ENCODE results near the gene SMAD3.

DNA sequence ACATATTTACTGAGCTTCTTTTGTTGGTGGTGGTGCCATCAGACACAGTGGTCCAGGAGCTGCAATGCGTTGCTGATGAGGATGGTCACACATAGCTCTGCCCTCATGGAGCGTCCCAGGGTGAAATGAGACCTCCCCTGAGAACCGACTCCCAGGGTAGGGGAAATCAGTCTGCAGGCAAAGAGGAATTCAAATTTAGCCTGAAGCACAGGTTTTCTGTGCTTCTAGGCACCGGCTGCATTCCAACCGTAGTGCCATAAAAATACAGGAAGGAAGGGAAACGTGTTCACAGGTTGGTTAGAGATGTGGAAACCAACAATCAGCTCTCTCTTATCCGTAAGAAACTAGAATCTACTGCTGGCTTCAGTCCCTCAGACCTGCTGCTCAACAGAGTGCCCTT lies 19.2 kb downstream of the SMAD3 start:
- TF ChIP-seq YY1 (IDR thresholded peaks at IDR 0.05; ENCODE audit: low read depth, low read length) (no peak), JUND (IDR thresholded peaks at IDR 0.05; ENCODE audit: low read length) (no peak), NRF1 (IDR thresholded peaks at IDR 0.05; ENCODE audit: low read depth, low read length) (no peak), EZH2 (IDR thresholded peaks at IDR 0.05; ENCODE audit: low read depth, low read length, severe bottlenecking) (no peak), RNF2 (IDR thresholded peaks at IDR 0.05; ENCODE audit: borderline replicate concordance, low read depth, low read length, missing control alignments, poor library complexity, severe bottlenecking) (no peak), FOSL1 (IDR thresholded peaks at IDR 0.05; ENCODE audit: insufficient read depth, low read depth, low read length) (no peak)
- TF ChIP-seq, protein P1, sequence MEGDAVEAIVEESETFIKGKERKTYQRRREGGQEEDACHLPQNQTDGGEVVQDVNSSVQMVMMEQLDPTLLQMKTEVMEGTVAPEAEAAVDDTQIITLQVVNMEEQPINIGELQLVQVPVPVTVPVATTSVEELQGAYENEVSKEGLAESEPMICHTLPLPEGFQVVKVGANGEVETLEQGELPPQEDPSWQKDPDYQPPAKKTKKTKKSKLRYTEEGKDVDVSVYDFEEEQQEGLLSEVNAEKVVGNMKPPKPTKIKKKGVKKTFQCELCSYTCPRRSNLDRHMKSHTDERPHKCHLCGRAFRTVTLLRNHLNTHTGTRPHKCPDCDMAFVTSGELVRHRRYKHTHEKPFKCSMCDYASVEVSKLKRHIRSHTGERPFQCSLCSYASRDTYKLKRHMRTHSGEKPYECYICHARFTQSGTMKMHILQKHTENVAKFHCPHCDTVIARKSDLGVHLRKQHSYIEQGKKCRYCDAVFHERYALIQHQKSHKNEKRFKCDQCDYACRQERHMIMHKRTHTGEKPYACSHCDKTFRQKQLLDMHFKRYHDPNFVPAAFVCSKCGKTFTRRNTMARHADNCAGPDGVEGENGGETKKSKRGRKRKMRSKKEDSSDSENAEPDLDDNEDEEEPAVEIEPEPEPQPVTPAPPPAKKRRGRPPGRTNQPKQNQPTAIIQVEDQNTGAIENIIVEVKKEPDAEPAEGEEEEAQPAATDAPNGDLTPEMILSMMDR (IDR thresholded peaks at IDR 0.05; ENCODE audit: control extremely low read depth in 1 of 3, insufficient read depth in 1 of 3, low read depth in 1 of 3, low read length in 3 of 3), result no peak

Measured in H1 (cell line).